Skeletal muscle satellite cell (primary cell): ENCODE measurements around the gene ALPK3.
A peak's percentile ranks its signal among the peaks of the same experiment; 100 is the strongest.

Experiments
- H3K27me3 ChIP-seq: 2 replicates; pipeline ENCODE4 v1.7.0; 2013; ENCODE audit warnings: low read length; ENCODE audit not compliant: control insufficient read depth, insufficient read depth
- H3K36me3 ChIP-seq: 2 replicates; pipeline ENCODE4 v1.7.0; 2013; ENCODE audit warnings: mild to moderate bottlenecking, control low read depth, low read length; ENCODE audit not compliant: insufficient read depth
- H3K4me1 ChIP-seq: 2 replicates; pipeline ENCODE4 v1.7.0; 2013; ENCODE audit warnings: low read length; ENCODE audit not compliant: control insufficient read depth, insufficient read depth
- H3K4me2 ChIP-seq: 2 replicates; pipeline ENCODE4 v1.7.0; 2013; ENCODE audit warnings: mild to moderate bottlenecking, low read length
- H3K4me3 ChIP-seq: 2 replicates; pipeline ENCODE4 v1.7.0; 2013; ENCODE audit warnings: low read length
- H3K9ac ChIP-seq: 2 replicates; pipeline ENCODE4 v1.7.0; 2013; ENCODE audit warnings: mild to moderate bottlenecking, low read depth, low read length, moderate library complexity
- H3K9me3 ChIP-seq: replicated peaks from 2 replicates; pipeline ENCODE4 v1.7.0; 2013; ENCODE audit warnings: mild to moderate bottlenecking, control low read depth, low read length

ALPK3 gene

GRCh38 chr15:84905016-84905916, 88.1 kb downstream of the ALPK3 start:
- Histone ChIP-seq H3K27me3 (peaks cover 3% of the 10 kb centered on the region), H3K4me3 (no peak overlapping the region), H3K36me3 (no peaks in the 10 kb centered on the region), H3K4me2 (no peak overlapping the region), H3K9me3 (no peaks in the 10 kb centered on the region), H3K4me1 (no peaks in the 10 kb centered on the region), H3K9ac (no peak overlapping the region)

- peaks cover 22% of the 10 kb centered on the region for H3K4me1 ChIP-seq
- no peak overlapping the region for H3K4me3 ChIP-seq
- H3K27me3 ChIP-seq: no peaks in the 10 kb centered on the region
- H3K9me3 ChIP-seq: no peaks in the 10 kb centered on the region
- H3K36me3 ChIP-seq: no peaks in the 10 kb centered on the region
- no peak overlapping the region for H3K9ac ChIP-seq
- no peak overlapping the region for H3K4me2 ChIP-seq
These were observed 90.6 kb downstream of the ALPK3 start for GRCh38 chr15:84907731-84908130.

GRCh38 chr15:84908564-84908963, 91.4 kb downstream of the ALPK3 start:
- Histone ChIP-seq H3K4me3 (no peak overlapping the region), H3K4me2 (no peak overlapping the region), H3K9me3 (no peaks in the 10 kb centered on the region), H3K36me3 (no peaks in the 10 kb centered on the region), H3K27me3 (no peaks in the 10 kb centered on the region), H3K4me1 (peaks cover 29% of the 10 kb centered on the region), H3K9ac (no peak overlapping the region)

DNA sequence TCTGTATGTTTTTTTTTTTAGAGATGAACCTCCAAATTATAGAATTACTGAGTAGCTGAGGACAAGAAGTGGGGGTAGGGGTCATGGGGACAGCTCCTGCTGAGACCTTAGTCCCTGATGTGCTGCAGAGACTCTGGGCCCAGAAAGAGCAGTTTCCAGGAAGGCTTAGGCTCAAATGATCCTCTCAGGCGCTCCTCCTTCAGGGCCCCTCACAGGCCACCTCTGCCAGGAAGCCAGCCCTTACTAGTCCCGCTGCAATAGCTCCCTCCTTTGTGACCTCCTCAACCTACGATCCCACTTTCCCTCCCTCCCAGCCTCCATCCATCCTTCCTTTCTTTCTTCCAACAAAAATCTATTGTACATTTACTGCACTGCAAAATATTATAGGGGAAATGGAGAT, 91.9 kb downstream of the ALPK3 start:
- no peak overlapping the region for H3K9ac ChIP-seq
- H3K4me1 ChIP-seq: peaks cover 29% of the 10 kb centered on the region

GRCh38 chr15:84909782-84910181, 92.6 kb downstream of the ALPK3 start:
- H3K4me3 ChIP-seq: no peak overlapping the region
- no peak overlapping the region for H3K9ac ChIP-seq

More for the DNA sequence above, 91.9 kb downstream of the ALPK3 start:
- no peaks in the 10 kb centered on the region for H3K9me3 ChIP-seq
- H3K36me3 ChIP-seq: no peaks in the 10 kb centered on the region
- no peak overlapping the region for H3K4me2 ChIP-seq
- no peaks in the 10 kb centered on the region for H3K27me3 ChIP-seq
- H3K4me3 ChIP-seq: no peak overlapping the region

DNA sequence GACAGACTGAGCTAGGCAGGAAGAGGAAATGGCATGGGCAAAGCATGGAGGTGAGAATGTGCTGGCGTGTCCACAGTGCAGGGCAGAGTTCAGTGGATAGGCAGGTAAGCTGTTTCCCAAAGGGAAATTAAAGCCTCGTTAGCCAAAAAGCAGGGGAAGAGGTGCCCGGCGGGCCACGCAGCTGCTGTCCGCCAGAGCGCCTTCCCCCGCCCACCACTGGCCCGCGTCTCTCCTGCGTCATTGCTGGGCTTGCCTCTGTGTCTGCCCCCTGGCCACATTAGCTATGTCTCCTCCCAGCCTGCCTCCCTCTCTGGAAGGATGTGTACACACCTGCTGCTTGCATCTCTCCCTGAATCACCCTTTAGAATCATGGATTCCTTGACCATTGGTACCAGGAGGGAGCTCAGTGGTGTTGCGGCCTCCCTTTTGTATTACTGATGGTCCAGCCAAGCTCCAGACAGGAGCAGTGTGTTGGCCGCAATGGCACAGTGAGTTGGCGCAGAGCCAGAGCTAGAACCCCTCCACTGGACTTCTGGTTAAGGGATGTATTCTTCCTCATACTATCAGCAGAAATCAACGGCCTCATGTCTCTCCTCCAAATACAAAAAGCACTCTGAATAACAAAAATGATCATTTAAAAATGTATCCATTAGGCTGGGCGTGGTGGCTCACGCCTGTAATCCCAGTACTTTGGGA, 93.9 kb downstream of the ALPK3 start:
- Histone ChIP-seq H3K9ac (no peak overlapping the region), H3K36me3 (no peaks in the 10 kb centered on the region), H3K4me2 (no peak overlapping the region), H3K4me3 (peak overlapping the region; percentile 9), H3K9me3 (no peaks in the 10 kb centered on the region), H3K27me3 (no peaks in the 10 kb centered on the region), H3K4me1 (peaks cover 44% of the 10 kb centered on the region)

More at GRCh38 chr15:84909782-84910181, 92.6 kb downstream of the ALPK3 start:
- Histone ChIP-seq H3K36me3 (no peaks in the 10 kb centered on the region), H3K4me1 (peaks cover 36% of the 10 kb centered on the region), H3K4me2 (no peak overlapping the region), H3K27me3 (no peaks in the 10 kb centered on the region), H3K9me3 (no peaks in the 10 kb centered on the region)

- Histone ChIP-seq H3K27me3 (no peaks in the 10 kb centered on the region), H3K9me3 (no peaks in the 10 kb centered on the region), H3K36me3 (no peaks in the 10 kb centered on the region), H3K9ac (peak overlapping the region; percentile 27), H3K4me3 (peak overlapping the region; percentile 26), H3K4me2 (peak overlapping the region; percentile 62), H3K4me1 (peaks cover 44% of the 10 kb centered on the region)
These were observed 94.9 kb downstream of the ALPK3 start for GRCh38 chr15:84911879-84912660.

DNA sequence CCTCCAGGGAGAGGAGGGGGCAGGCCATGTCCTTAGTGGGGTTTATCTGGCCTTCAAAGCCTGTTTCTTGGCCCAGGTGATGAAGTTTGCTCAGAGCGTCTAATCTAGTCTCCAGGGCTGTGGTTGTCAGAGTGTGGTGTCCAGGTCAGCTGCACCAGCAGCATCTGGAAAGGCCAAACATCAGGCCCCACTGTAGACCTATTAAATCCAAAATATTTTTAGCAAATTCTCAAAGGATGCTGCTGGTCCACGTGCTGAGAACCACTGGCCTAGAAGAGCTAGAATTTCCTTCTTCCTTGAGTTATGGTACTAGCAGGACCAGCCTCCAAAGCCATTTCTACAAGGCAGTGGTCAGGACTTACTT, 96.2 kb downstream of the ALPK3 start:
- Histone ChIP-seq H3K4me3 (no peak overlapping the region), H3K4me2 (no peak overlapping the region), H3K9me3 (no peaks in the 10 kb centered on the region)

GRCh38 chr15:84914351-84914750, 97.2 kb downstream of the ALPK3 start:
- no peaks in the 10 kb centered on the region for H3K27me3 ChIP-seq
- no peak overlapping the region for H3K9ac ChIP-seq
- peaks cover 44% of the 10 kb centered on the region for H3K4me1 ChIP-seq
- no peak overlapping the region for H3K4me2 ChIP-seq
- no peak overlapping the region for H3K4me3 ChIP-seq
- no peaks in the 10 kb centered on the region for H3K36me3 ChIP-seq
- no peaks in the 10 kb centered on the region for H3K9me3 ChIP-seq

More for the DNA sequence above, 96.2 kb downstream of the ALPK3 start:
- Histone ChIP-seq H3K9ac (no peak overlapping the region), H3K36me3 (no peaks in the 10 kb centered on the region), H3K27me3 (no peaks in the 10 kb centered on the region), H3K4me1 (peaks cover 44% of the 10 kb centered on the region)

- Histone ChIP-seq H3K27me3 (no peaks in the 10 kb centered on the region), H3K4me2 (no peak overlapping the region), H3K9ac (no peak overlapping the region), H3K9me3 (no peaks in the 10 kb centered on the region), H3K36me3 (no peaks in the 10 kb centered on the region), H3K4me3 (no peak overlapping the region), H3K4me1 (peaks cover 44% of the 10 kb centered on the region)
These were observed 97.9 kb downstream of the ALPK3 start for GRCh38 chr15:84914909-84915605.

GRCh38 chr15:84915606-84915958, 98.4 kb downstream of the ALPK3 start:
- no peaks in the 10 kb centered on the region for H3K36me3 ChIP-seq
- H3K4me3 ChIP-seq: no peak overlapping the region
- no peak overlapping the region for H3K9ac ChIP-seq
- peaks cover 43% of the 10 kb centered on the region for H3K4me1 ChIP-seq
- no peak overlapping the region for H3K4me2 ChIP-seq
- no peaks in the 10 kb centered on the region for H3K27me3 ChIP-seq
- no peaks in the 10 kb centered on the region for H3K9me3 ChIP-seq
